IPS DF 19.7 (cell line): ENCODE data around the gene SFXN2.
"Not testable (repeated sequence)": the region's sequence is repeated elsewhere in the genome, so short reads cannot be mapped to it uniquely, and the experiment has no call there.

Experiments used
- DNase-seq: peaks from one replicate; pipeline ENCODE4 v3.0.0-alpha.2; 2013; ENCODE audit warnings: low read depth, low spot score

Gene SFXN2, protein sequence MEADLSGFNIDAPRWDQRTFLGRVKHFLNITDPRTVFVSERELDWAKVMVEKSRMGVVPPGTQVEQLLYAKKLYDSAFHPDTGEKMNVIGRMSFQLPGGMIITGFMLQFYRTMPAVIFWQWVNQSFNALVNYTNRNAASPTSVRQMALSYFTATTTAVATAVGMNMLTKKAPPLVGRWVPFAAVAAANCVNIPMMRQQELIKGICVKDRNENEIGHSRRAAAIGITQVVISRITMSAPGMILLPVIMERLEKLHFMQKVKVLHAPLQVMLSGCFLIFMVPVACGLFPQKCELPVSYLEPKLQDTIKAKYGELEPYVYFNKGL

GRCh38 chr10:102714621-102715455 lies at the start of gene SFXN2:
TSS of gene SFXN2 (plus strand) at chr10:102714636. CDS start at chr10:102726637, 12,001 bp downstream.
- no peak for DNase-seq

- no peak for DNase-seq
These were observed 48.4 kb upstream of the SFXN2 start for GRCh38 chr10:102665904-102666509.

- not testable (repeated sequence) for DNase-seq
These were observed 47.0 kb upstream of the SFXN2 start for GRCh38 chr10:102667411-102667810.

DNA sequence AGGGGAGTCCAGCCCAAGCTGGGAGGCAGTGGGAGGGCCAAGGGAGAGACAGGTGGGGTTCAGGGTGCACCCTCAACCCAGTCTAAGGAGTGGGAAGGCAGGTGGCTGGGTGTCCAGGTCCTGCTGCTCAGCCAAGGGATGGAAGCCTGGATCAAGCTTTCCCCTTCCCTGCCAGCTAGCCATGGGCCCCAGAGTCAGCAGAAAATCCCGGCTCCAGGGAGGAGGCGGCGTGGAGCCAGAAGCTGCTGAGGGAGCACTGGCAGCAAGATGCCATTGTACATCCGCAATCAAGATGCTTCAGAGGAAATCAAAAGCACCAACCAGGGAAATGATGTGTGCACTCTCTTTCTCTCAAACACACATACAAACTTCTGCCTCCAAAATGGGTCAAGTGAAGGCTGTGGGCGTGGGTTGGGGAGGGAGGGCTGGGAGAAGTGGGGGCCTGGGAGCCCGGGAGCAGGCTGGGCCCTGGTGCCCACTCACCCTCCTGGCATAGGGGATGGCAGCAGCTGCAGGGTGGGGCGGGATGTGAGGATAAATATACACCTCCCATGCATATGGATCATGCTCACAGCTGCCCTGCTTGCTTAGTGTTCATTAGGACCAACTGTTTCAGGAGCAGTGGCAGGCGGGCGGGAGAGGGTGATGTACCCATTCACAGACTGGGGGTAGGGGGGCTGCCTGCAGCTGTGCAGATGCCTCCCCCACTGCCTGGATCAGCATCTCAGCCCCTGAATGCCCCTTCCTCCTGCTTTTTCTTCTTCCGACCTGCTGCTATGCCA lies 45.9 kb upstream of the SFXN2 start:
- no peak for DNase-seq

DNA sequence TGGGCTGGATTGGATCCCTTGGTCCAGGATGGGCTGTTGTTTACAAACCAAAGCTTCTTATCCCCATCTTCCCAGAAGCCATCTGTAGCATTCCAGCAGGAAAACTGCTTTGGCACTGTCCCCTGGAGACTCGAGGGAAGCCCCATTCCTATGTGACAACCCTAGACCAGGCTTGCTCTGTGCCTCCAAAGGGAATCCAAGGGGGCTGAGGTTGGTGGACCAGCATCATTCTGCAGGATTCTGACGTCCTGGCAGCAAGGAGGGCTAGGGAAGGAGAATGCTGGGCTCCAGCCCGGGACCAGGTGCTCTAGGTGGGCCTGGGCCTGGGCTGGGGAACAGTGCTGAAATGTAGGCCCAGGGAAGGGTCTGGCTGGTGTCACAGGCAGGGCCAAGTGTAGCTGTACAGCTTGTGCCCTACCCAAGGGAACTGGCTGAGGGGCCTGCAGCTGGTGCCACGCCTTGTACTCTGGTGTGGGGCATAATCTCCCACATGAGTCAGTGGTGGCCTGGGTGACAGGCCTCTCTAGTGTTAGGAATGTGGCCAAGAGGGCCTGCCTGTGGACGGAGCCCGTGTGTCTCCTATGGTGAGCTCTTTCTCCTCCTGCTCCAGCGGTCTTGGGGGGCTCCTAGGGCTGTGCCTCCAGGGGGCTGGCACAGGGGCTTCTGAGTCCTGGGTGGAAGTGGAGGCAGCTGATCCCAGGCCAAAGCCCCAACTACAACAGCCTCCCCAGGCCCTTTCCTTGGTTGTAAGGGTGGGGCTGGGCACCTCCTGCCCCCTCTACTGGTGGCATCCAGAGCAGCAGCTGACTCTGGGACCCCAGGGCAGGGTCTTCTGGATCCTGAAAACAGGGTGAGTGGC lies 45.0 kb upstream of the SFXN2 start:
- DNase-seq, result no peak

GRCh38 chr10:102670065-102670670 lies 44.3 kb upstream of the SFXN2 start:
- DNase-seq, result no peak

- no peak for DNase-seq
These were observed 43.5 kb upstream of the SFXN2 start for GRCh38 chr10:102670871-102671434.

DNA sequence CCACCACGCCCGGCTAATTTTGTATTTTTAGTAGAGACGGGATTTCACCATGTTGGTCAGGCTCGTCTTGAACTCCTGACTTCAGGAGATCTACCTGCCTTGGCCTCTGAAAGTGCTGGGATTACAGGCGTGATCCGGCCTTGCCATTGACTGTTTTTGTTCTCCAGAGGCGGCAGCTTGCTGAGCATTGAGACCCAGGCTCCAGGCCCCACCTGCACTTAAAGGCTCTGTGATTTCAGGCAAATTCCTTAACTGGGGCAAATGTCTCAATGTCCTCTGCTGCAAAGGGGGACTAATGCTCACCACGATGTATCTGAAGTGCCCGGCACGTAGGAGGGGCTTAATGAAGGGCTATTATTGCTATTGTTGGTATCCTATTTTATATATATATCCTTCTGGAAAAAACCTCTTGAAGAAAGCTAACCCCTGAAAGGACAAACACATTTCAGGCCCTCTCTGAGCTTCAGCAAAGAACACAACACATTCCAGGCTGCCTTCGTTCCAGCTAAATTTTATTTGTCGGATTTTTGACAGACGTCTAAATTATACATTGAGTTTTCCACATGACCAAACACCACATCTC lies 41.1 kb upstream of the SFXN2 start:
- DNase-seq, result no peak

DNA sequence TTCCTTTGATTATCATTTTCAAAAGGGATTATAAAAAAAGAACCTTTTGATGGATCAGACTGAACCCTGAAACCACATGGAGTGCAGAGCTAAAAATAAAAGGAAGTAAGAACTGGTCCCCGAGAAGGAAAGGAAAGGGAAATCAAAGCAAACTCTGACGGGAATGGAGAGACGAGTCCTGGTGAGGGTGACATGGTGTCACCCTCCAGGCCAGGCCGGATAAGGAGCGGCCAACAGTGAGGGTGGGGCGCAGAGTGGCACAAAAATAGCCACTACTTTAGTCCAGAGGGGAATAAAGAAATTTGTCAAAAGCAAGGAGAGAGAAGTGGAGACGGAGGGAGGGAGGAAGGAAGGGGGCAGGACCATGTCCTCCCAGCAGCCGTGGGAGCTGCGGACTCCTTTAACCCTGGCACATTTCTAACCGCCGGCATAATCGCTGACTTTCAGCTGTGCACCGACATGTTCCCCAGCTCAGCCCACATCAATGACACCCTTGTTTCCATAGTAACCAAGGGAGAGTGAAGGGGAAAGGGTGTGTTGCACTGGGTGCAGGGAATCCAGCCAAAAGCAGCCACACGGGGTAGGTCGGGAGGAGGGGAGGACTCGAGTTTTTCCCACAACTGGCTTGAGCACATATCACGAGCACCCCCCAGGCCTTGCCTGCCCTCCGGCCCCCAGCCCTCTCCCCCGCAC lies 40.5 kb upstream of the SFXN2 start:
- no peak for DNase-seq

DNA sequence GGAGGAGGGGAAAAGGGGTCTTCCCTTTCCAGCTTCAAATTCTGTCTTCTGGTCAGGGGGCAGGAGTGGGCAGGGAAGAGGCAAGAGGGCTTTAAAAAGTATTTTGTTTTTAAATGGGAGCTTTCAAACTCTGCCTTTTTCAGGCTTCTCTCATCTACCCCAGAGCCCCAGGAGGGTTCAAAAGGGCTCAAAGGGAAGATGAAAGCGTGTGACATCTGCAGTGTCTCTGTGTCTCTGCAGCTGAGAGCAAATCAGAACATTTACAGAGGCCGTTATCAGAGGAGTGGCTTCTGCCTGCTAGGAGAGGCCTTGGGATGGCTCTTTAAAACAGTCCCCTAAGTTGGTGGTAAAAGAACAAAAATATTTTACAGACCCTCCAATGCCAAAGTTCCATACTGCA lies 39.9 kb upstream of the SFXN2 start:
- DNase-seq, result no peak

DNA sequence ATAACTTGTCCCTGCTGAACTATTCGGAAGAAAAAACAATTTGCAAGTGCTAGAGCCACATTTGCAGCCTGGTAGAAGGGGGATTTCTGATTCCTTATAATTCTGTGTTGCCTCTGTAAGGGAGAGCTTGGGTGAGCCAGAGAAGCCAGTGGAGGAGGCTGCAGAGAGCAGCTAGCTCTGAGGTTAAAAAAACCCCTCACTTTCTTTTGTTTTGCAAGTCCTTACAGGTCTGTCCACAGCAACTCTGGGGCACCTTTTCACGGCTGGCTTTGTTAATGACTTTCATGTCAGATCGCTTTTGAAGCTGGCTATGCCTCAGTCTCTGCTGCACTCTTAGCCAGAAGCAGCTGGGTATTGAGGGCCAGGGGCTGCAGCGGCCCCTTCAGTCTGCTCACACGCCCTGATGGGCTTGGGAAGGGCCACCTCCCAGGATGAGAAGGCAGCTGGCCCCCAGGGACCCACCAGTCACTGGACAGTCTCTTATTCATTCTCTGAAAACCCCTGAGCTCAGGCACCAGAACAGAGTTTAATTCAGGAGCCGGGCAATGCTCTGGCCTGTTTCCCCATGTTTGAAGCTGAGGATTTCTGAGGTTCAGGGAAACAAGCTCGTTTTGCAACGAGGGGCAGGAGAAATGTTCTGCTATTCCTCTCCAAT lies 39.3 kb upstream of the SFXN2 start:
- DNase-seq, result no peak

DNA sequence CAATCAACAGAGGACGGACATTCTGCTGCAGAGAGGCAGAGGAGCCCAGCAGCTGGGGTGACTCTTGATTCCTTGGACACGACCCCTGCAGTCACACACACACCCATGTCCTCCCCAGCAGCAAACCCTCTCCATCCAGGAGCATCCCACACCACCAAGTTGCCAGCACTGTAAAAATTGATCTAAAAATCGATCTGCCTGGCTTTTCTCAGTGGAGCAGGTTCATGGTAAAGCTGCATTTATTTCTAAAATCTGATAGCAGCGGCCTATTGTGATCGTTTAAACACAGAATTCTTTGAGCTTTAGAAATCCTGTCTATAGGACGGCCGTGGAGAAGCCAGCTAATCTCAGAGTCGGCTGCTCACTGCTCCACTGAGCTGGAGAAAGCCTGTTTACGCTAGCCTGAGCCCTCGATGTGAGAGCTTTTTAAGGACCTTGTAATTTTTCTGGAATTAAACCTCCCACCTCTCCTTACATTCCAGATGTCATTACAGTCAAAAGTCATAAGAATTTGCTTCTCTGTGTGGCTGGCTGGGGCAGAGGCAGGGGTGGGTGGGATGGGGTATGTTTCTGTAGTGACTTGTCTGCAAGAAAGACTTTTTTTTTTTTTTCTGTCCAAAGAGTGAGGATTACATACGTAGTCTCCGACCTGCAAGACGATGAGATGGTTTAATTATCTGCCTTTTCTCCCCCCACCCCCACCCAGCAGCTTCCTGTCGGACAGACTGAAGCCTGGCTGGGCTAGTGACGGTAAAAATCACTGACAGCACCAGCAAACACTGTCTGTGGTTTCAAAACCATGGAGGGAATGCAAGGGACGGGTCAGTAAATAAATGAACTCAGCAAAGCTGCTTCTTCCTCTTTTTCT lies 38.5 kb upstream of the SFXN2 start:
- no peak for DNase-seq

- no peak for DNase-seq
These were observed 37.7 kb upstream of the SFXN2 start for GRCh38 chr10:102676534-102677315.

DNA sequence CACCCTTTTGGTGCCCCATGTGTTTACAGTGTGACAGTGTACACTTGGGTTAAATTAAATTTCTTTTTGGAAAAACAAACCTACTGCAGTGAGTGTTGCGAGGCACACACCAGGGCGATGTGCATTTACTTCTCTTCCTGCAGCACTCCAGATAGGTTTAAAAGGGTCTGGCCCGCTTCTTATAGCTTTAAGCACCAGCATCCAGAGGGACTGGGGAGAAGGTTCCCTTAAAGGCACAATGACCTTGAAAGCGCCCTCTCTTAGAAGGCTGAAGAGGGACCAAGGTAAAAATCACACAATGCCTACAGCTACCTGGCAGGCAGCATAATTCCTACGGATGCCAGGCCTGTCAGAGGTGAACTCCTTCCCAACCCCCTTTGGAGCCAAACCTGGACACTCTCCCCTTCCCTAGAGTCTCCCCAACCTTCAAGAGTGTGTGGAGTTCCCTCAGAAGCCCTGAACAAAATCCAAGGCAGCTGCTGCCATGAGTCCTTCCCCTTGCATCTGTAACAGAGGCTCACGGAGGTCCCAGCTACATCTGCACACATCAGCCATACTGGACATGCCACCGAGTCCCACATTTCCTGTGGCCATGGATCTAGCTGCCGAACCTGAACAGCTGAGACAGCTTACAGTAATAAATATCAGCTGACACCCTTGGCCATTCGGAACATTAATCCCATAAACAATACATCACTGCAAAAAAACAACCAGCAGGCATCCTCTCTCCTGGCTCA lies 36.9 kb upstream of the SFXN2 start:
- no peak for DNase-seq

GRCh38 chr10:102678068-102678400 lies 36.4 kb upstream of the SFXN2 start:
- no peak for DNase-seq

GRCh38 chr10:102678842-102679289 lies 35.6 kb upstream of the SFXN2 start:
- DNase-seq, result peak; percentile 38
